Adrenal gland (tissue), 12 donors: ENCODE results near the gene MT1F. TPM values are rescaled to one million over a fixed set of nuclear protein-coding genes. Genes with fewer than 3 reads are reported as not detected.
A peak's percentile ranks its signal among the peaks of the same experiment; 100 is the strongest.

Experiments used
- DNase-seq, 7 donors: peaks; one replicate each; pipeline ENCODE4 v3.0.0-alpha.2; 2019 to 2020
- H3K27ac ChIP-seq, 5 donors: fragments of 200-600 bp; sonication (generic) in 4 of 5; 1 replicate in 3 of 5; 2 replicates in 2 of 5; pipeline versions ENCODE4 v1.5.1 to v1.8.0; 2016 to 2020; ENCODE audit warnings: mild to moderate bottlenecking in 1 of 5
- H3K27me3 ChIP-seq: fragments of 200-600 bp; 2 replicates; pipeline ENCODE4 v1.8.0; 2021
- H3K36me3 ChIP-seq, 2 donors: fragments of 200-600 bp; replicated peaks in 1 of 2; 1 replicate in 1 of 2; 2 replicates in 1 of 2; pipeline versions ENCODE4 v1.5.1 to v1.8.0; 2018 to 2022
- H3K4me1 ChIP-seq, 2 donors: fragments of 200-600 bp; replicated peaks in 1 of 2; 1 replicate in 1 of 2; 2 replicates in 1 of 2; pipeline versions ENCODE4 v1.5.1 to v1.8.0; 2018 to 2021
- H3K4me3 ChIP-seq, 4 donors: fragments of 200-600 bp; sonication (generic) in 3 of 4; one replicate each; pipeline ENCODE4 v1.5.1; 2016 to 2018
- H3K9me3 ChIP-seq, 3 donors: fragments of 200-600 bp; sonication (generic) in 1 of 3; replicated peaks in 1 of 3; 1 replicate in 2 of 3; 2 replicates in 1 of 3; pipeline versions ENCODE4 v1.5.1 to v1.8.0; 2016 to 2021
- POLR2A ChIP-seq, 2 donors: fragments of 450-650 bp; IDR thresholded peaks; one replicate each; pipeline ENCODE4 v1.6.1; 2017; ENCODE audit warnings: antibody characterized with exemption in 2 of 2, mild to moderate bottlenecking in 2 of 2, moderate library complexity in 1 of 2
- WGBS, 4 donors: extraction: QIAGEN DNeasy Blood & Tissue Kit in 2 of 4; methylation state at CpG; one replicate each; pipeline versions ENCODE4 v1.1.5 to v1.1.7; 2013 to 2017; 5-methylcytosine and 5-hydroxymethylcytosine counted together
- intact Hi-C, 2 donors: fragments of 100-400 bp; cut with DNase I; formaldehyde crosslinking; loops; one replicate each; pipeline versions ENCODE4 v1.14.1 to v1.15.0; 2022 to 2023
- polyA plus RNA-seq, 3 donors: library from polyadenylated mRNA; stranded (reverse); fragments of 200-250 nt in 2 of 3; fragments of 350-450 nt in 1 of 3; fragmentation: Illumina TruSeq in 1 of 3; extraction: RNeasy Lipid Tissue Mini Kit (QIAGEN cat#74804) in 1 of 3; gene quantifications; one replicate each; pipeline ENCODE4 v1.2.3, GENCODE V29; 2013 to 2014
- total RNA-seq, 9 donors: library from RNA; depleted of rRNA in 4 of 9; stranded (reverse); fragments of >200 nt in 4 of 9; fragments of 120-200 nt in 1 of 9; fragmentation: NEBNext Ultra II Directional in 1 of 9; extraction: Animal tissue kit (Norgen Biotek cat#: 25700) in 1 of 9; gene quantifications; one replicate each; pipeline versions ENCODE4 v1.1.0 to v1.2.4, GENCODE V29; 2013 to 2023
- TF ChIP-seq, protein P1 (sequence below), 6 experiments: fragments of 450-650 bp in 4 of 6; fragments of 200-600 bp in 2 of 6; sonication (generic) in 1 of 6; IDR thresholded peaks; 1 replicate in 5 of 6; 2 replicates in 1 of 6; pipeline versions ENCODE4 v1.5.1 to v1.8.0; 2016 to 2021; ENCODE audit warnings: antibody characterized with exemption in 6 of 6, mild to moderate bottlenecking in 2 of 6, moderate library complexity in 1 of 6
- donor health status: healthy with polysubstance abuse.
- donor health status: Bipolar disorder and iron deficiency.
- donor health status: DM: yes; HTN: yes; CAD: no.
- donor health status: DM: no; HTN: no; CAD: no.
- donor health status: DM: no; HTN: no; CAD: no.
- donor health status: DM: yes; HTN: yes; CAD: no.

MT1F gene
- total and polyA plus RNA-seq, 12 donors: 10.8 to 204 (median 44.8) TPM

DNA sequence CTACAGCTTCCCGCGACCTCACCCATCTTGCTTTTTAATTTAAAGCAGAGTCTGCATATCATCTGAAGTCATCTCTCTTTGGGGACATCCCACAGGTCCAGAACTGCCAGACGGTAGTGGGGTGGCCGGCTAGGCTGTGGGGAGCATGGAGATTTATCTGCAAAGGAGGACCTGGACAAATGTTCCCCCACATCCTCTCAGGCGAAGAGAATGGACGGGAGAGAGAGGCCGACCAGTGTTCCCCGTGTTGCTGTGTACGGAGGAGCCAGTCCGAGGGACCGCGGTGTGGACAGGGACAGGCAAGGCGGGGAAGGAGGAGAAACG, 26.0 kb upstream of the MT1F start:
- intact Hi-C loops: no loop called here

DNA sequence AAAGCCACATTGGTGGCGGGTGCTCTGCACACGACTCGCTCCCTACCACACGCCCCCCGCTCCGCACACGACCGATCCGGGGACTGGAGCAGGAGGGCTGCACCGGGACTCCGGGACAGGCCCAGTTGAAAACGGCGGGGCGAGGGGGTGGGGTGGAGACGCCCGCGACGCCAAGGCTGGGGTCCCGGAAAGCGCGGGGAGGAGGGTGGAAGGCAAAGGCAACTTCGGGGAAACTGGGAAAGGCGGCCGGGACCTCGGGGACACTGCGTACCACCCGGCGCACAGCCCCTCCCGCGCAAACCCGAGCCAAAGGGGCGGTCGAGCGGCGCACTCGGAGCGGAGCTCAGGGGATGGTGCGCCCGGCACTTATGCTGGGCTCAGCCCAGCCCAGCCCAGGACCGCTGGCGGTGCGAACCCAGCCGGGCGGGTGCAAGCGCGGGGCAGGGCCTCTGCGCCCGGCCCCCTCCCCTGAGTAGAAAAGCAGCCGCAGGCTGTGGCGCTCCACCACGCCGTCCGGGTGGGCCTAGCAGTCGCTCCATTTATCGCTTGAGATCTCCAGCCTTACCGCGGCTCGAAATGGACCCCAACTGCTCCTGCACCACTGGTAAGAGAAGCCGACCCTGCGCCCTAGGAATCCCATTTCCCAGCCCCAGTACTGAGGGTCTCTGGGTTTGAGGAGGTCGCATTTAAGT, 25.5 kb upstream of the MT1F start, which contains the start of gene MT1M:
MT1M (plus strand) TSS at position 504 of the 692 bp plus-strand sequence; CDS start at position 577, 73 bp downstream.
- Histone ChIP-seq H3K36me3 (no peaks in the 10 kb centered on the region), H3K27ac (peak within 1 kb of the TSS in 3 of 5 donors; percentile 47 to 83 (median 67)), H3K4me3 (peak within 1 kb of the TSS in 2 of 4 donors; percentile 32 to 53), H3K27me3 (peaks cover 7% of the 10 kb centered on the region), H3K9me3 (no peaks in the 10 kb centered on the region), H3K4me1 (peaks cover 0 to 15% of the 10 kb centered on the region in 2 donors)
- intact Hi-C loops: no loop called here
- WGBS, 4 donors: 3 to 29% (median 11%) methylated on average over 12 to 61 of the region's 61 CpGs
- peak in 4 of 7 donors; percentile 47 to 62 (median 50) for DNase-seq
- TF ChIP-seq POLR2A (IDR thresholded peaks at IDR 0.05): peak in 1 of 2 donors; percentile 37
- TF ChIP-seq, protein P1, sequence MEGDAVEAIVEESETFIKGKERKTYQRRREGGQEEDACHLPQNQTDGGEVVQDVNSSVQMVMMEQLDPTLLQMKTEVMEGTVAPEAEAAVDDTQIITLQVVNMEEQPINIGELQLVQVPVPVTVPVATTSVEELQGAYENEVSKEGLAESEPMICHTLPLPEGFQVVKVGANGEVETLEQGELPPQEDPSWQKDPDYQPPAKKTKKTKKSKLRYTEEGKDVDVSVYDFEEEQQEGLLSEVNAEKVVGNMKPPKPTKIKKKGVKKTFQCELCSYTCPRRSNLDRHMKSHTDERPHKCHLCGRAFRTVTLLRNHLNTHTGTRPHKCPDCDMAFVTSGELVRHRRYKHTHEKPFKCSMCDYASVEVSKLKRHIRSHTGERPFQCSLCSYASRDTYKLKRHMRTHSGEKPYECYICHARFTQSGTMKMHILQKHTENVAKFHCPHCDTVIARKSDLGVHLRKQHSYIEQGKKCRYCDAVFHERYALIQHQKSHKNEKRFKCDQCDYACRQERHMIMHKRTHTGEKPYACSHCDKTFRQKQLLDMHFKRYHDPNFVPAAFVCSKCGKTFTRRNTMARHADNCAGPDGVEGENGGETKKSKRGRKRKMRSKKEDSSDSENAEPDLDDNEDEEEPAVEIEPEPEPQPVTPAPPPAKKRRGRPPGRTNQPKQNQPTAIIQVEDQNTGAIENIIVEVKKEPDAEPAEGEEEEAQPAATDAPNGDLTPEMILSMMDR (IDR thresholded peaks at IDR 0.05): no peak

More for the DNA sequence above, 26.0 kb upstream of the MT1F start:
- Histone ChIP-seq H3K27ac (peak overlapping the region in 3 of 5 donors; percentile 47 to 83 (median 67)), H3K27me3 (peaks cover 7% of the 10 kb centered on the region), H3K4me3 (peak overlapping the region in 2 of 4 donors; percentile 32 to 53), H3K4me1 (peaks cover 5 to 19% of the 10 kb centered on the region in 2 donors), H3K9me3 (no peaks in the 10 kb centered on the region), H3K36me3 (no peaks in the 10 kb centered on the region)
- TF ChIP-seq POLR2A (IDR thresholded peaks at IDR 0.05): no peak
- TF ChIP-seq, protein P1 (IDR thresholded peaks at IDR 0.05): no peak
- WGBS, 4 donors: 37 to 58% (median 43%) methylated on average over 7 to 14 of the region's 14 CpGs
- DNase-seq: no peak

DNA sequence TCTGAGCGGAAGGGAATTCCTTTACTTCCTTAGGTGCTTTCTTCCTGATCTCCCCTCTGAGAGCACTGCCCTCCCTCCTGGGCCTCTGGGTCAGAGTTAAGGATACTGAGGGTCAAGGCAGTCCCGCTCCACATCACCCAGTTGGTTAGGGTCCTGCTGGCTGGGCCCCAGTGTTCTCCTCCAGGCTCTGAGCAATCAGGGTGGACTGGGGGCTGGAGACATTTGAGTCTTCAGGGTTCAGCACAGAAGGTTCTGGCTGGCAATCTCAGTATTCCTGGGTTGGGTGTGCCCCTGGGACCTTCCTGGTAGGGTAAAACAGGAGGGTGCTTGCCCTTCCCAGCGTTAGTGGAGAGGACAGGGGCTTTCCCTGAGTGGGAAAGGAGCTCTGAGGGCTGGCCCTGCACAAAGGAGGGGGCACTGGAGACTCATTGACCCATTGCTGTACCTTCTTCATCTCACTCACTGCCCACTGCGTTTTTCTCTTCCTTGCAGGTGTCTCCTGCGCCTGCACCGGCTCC, 24.9 kb upstream of the MT1F start:
- Histone ChIP-seq H3K27me3 (peaks cover 7% of the 10 kb centered on the region), H3K27ac (peak overlapping the region in 2 of 5 donors; percentile 67 to 83), H3K4me3 (peak overlapping the region in 2 of 4 donors; percentile 32 to 53), H3K4me1 (peaks cover 0 to 15% of the 10 kb centered on the region in 2 donors), H3K36me3 (no peaks in the 10 kb centered on the region), H3K9me3 (no peaks in the 10 kb centered on the region)
- intact Hi-C loops: no loop called here
- DNase-seq: no peak
- TF ChIP-seq, protein P1 (IDR thresholded peaks at IDR 0.05): no peak
- TF ChIP-seq POLR2A (IDR thresholded peaks at IDR 0.05): no peak
- WGBS, 4 donors: 63 to 76% (median 65%) methylated on average over 5 to 6 of the region's 6 CpGs

- H3K4me1 ChIP-seq: peaks cover 0 to 16% of the 10 kb centered on the region in 2 donors
- TF ChIP-seq, protein P1 (IDR thresholded peaks at IDR 0.05): no peak
- TF ChIP-seq POLR2A (IDR thresholded peaks at IDR 0.05): no peak
- no peaks in the 10 kb centered on the region for H3K9me3 ChIP-seq
- H3K27me3 ChIP-seq: peaks cover 7% of the 10 kb centered on the region
- H3K4me3 ChIP-seq: no peak overlapping the region
- no peak overlapping the region for H3K27ac ChIP-seq
- intact Hi-C loops: no loop called here
- no peak for DNase-seq
- H3K36me3 ChIP-seq: no peaks in the 10 kb centered on the region
- WGBS, 4 donors: 70 to 87% (median 83%) methylated on average over 6 to 7 of the region's 7 CpGs
Observed at GRCh38 chr16:56633535-56633934, 24.2 kb upstream of the MT1F start.
